Measurements from ENCODE around the gene KCTD18.

- TF ChIP-seq GATA2 (IDR thresholded peaks at IDR 0.05; ENCODE audit: low read depth, low read length) (no peak), GATA3 (IDR thresholded peaks at IDR 0.05; ENCODE audit: low read depth, low read length) (no peak)
These were observed 55.9 kb downstream of the KCTD18 start for GRCh38 chr2:200453853-200454534.
